PC-3 (cell line): Measurements from ENCODE around the gene MAPKAP1. TPM values are rescaled to one million over a fixed set of nuclear protein-coding genes. Genes with fewer than 3 reads are reported as not detected.
"Not testable (repeated sequence)": the region's sequence is repeated elsewhere in the genome, so short reads cannot be mapped to it uniquely, and the experiment has no call there.

Source experiments
- ATAC-seq: fragments of 200-7000 bp; cut with Tn5 transposase; 2 replicates; pipeline ENCODE4 v1.9.1; 2020; ENCODE audit warnings: mild to moderate bottlenecking, moderate library complexity
- BruUV-seq: library from RNA; stranded (reverse); fragments of 400-500 nt; replicated peaks from 2 replicates; lab custom pipeline; 2021; lab: Mats Ljungman, UMichigan
- CTCF ChIA-PET: fragments of 300-600 bp; sonication (Branson Sonifier 250); formaldehyde crosslinking; loops from one replicate; lab custom pipeline; 2022; ENCODE audit warnings: antibody characterized with exemption; lab: Charles Lee
- POLR2A ChIA-PET: fragments of 300-600 bp; sonication (Branson Sonifier 250); formaldehyde crosslinking; loops from one replicate; lab custom pipeline; 2022; ENCODE audit warnings: antibody characterized with exemption; ENCODE audit not compliant: unreplicated experiment; lab: Charles Lee
- DNase-seq: peaks from one replicate; pipeline ENCODE4 v3.0.0-alpha.2; 2015
- H2AFZ ChIP-seq: fragments of 300-600 bp; sonication (generic); 2 replicates; pipeline ENCODE4 v1.6.0; 2016; ENCODE audit warnings: antibody characterized with exemption, low read length
- H3F3A ChIP-seq: fragments of 300-600 bp; sonication (generic); one replicate; pipeline ENCODE4 v1.6.0; 2017; ENCODE audit warnings: antibody characterized with exemption, low read length, control low read depth, mild to moderate bottlenecking; ENCODE audit not compliant: unreplicated experiment
- H3K27ac ChIP-seq: fragments of 300-600 bp; sonication (generic); 2 replicates; pipeline ENCODE4 v1.5.1; 2016; ENCODE audit warnings: mild to moderate bottlenecking, low read length
- H3K27me3 ChIP-seq: fragments of 300-600 bp; sonication (generic); 2 replicates; pipeline ENCODE4 v1.6.1; 2016; ENCODE audit warnings: low read length, mixed read lengths
- H3K36me3 ChIP-seq: fragments of 300-600 bp; sonication (generic); 2 replicates; pipeline ENCODE4 v1.6.1; 2016; ENCODE audit warnings: low read depth, mixed run types, low read length, mixed read lengths
- H3K4me1 ChIP-seq: fragments of 300-600 bp; sonication (generic); 2 replicates; pipeline ENCODE4 v1.5.1; 2016; ENCODE audit warnings: low read length; ENCODE audit not compliant: insufficient read depth
- H3K4me2 ChIP-seq: fragments of 300-600 bp; sonication (generic); 2 replicates; pipeline ENCODE4 v1.6.0; 2016; ENCODE audit warnings: low read length
- H3K4me3 ChIP-seq: fragments of 300-600 bp; sonication (generic); 2 replicates; pipeline ENCODE4 v1.5.1; 2016; ENCODE audit warnings: mild to moderate bottlenecking, low read length, mixed read lengths
- H3K79me2 ChIP-seq: fragments of 300-600 bp; sonication (generic); 2 replicates; pipeline ENCODE4 v1.6.1; 2017; ENCODE audit warnings: low read length, mixed read lengths
- H3K9ac ChIP-seq: fragments of 300-600 bp; sonication (generic); 2 replicates; pipeline ENCODE4 v1.6.0; 2016; ENCODE audit warnings: mild to moderate bottlenecking, low read length
- H3K9me2 ChIP-seq: fragments of 300-600 bp; sonication (generic); replicated peaks from 2 replicates; pipeline ENCODE4 v1.6.1; 2016; ENCODE audit warnings: mixed run types, low read length, mixed read lengths
- H3K9me3 ChIP-seq: fragments of 300-600 bp; sonication (generic); 2 replicates; pipeline ENCODE4 v1.6.1; 2016; ENCODE audit warnings: low read length, mixed read lengths
- H4K20me1 ChIP-seq: fragments of 300-600 bp; sonication (generic); 2 replicates; pipeline ENCODE4 v1.6.1; 2016; ENCODE audit warnings: low read length, mixed read lengths
- EZH2 ChIP-seq: fragments of 300-600 bp; sonication (generic); IDR thresholded peaks from one replicate; pipeline ENCODE4 v1.6.1; 2017; ENCODE audit warnings: antibody characterized with exemption, mild to moderate bottlenecking, low read length; ENCODE audit not compliant: unreplicated experiment
- EZH2phosphoT487 ChIP-seq: fragments of 300-600 bp; sonication (generic); IDR thresholded peaks from 2 replicates; pipeline ENCODE4 v1.6.1; 2018; ENCODE audit warnings: mild to moderate bottlenecking, antibody characterized with exemption, low read length, borderline replicate concordance
- intact Hi-C: fragments of 100-400 bp; cut with micrococcal nuclease; formaldehyde crosslinking; loops from 2 replicates; pipeline ENCODE4 v1.9.0; 2023
- total RNA-seq: library from RNA; depleted of rRNA; stranded (reverse); fragments of >200 nt; gene quantifications from 2 replicates; pipeline ENCODE4 v1.2.3, GENCODE V29; 2014
- TF ChIP-seq, protein P1 (sequence below): fragments of 300-600 bp; sonication (generic); conservative IDR thresholded peaks from 2 replicates; pipeline ENCODE4 v1.5.1; 2017; ENCODE audit warnings: antibody characterized with exemption, low read depth, mild to moderate bottlenecking, low read length

The MAPKAP1 gene
- total RNA-seq, 1 experiment from 2014 or later, result 128 TPM

DNA sequence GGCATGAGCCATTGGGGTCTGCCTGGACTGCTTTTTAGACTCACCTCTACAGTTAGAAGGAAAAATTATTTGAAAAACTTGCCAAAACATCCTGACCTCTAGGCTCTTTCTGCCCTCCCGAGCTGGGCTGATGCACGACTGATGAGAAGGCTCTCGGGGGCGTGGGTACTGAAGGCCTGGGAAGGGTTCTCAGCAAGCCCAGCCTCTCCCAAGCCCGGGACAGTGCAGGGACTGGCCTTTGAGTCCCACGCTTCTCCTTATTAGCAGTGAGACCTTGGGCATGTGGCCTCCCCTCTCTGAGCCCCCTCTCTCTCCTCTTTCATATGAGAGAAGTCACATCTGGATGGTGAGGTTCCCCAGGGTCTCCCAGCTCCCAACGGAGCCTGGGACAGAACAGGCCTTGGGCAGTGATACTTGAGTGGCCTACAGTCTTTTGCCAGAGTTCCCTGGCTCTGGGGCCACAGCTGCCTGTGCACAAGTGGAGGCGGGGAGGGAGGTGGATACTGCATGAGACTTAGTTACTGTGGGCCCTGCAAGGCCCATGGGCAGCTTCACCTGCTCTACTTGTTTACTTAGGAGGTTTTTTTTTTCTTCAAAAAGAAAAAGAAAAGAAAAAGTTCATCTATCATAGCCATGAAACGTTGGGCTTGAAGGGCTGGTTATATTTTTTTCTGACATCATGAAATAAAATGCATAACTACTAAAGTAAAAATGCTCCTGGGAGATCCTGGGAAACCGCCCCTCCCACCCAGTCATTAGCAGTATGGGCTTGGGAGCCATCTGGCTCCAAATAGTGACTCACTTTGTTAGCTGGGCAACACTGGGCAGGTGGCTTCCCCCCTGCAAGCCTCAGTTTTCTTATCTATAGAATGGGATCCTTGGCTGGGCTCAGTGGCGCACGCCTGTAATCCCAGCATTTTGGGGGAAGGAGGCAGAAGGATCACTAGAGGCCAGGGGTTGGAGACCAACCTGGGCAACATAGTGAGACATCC lies 306.0 kb downstream of the MAPKAP1 start:
- H3K9me2 ChIP-seq, result no peaks in the 10 kb centered on the region
- ChIA-PET POLR2A (no interaction called here), CTCF (no interaction called here)
- no peak for DNase-seq
- ATAC-seq, result no peak
- no peak overlapping the region for H3K4me2 ChIP-seq
- TF ChIP-seq EZH2phosphoT487, result no peak
- TF ChIP-seq, protein P1, sequence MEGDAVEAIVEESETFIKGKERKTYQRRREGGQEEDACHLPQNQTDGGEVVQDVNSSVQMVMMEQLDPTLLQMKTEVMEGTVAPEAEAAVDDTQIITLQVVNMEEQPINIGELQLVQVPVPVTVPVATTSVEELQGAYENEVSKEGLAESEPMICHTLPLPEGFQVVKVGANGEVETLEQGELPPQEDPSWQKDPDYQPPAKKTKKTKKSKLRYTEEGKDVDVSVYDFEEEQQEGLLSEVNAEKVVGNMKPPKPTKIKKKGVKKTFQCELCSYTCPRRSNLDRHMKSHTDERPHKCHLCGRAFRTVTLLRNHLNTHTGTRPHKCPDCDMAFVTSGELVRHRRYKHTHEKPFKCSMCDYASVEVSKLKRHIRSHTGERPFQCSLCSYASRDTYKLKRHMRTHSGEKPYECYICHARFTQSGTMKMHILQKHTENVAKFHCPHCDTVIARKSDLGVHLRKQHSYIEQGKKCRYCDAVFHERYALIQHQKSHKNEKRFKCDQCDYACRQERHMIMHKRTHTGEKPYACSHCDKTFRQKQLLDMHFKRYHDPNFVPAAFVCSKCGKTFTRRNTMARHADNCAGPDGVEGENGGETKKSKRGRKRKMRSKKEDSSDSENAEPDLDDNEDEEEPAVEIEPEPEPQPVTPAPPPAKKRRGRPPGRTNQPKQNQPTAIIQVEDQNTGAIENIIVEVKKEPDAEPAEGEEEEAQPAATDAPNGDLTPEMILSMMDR, result no peak
- no peak for TF ChIP-seq EZH2
- intact Hi-C loops, result loop anchor here (10.0 kb wide), 1 partner anchor 824 kb away; no protein-coding TSS in a partner anchor
- no TSS peak for BruUV-seq
- no peak overlapping the region for H3K27ac ChIP-seq
- H3F3A ChIP-seq, result no peaks in the 10 kb centered on the region
- H3K27me3 ChIP-seq, result no peaks in the 10 kb centered on the region
- H3K9ac ChIP-seq, result no peak overlapping the region
- H4K20me1 ChIP-seq, result no peaks in the 10 kb centered on the region
- H3K4me1 ChIP-seq, result 0 out of 2 replicates have a peak, but pooled peaks cover under 1% of the 10 kb centered on the region
- H3K36me3 ChIP-seq, result no peaks in the 10 kb centered on the region
- H3K79me2 ChIP-seq, result no peaks in the 10 kb centered on the region
- no peak overlapping the region for H3K4me3 ChIP-seq
- H2AFZ ChIP-seq, result no peak overlapping the region
- no peaks in the 10 kb centered on the region for H3K9me3 ChIP-seq

DNA sequence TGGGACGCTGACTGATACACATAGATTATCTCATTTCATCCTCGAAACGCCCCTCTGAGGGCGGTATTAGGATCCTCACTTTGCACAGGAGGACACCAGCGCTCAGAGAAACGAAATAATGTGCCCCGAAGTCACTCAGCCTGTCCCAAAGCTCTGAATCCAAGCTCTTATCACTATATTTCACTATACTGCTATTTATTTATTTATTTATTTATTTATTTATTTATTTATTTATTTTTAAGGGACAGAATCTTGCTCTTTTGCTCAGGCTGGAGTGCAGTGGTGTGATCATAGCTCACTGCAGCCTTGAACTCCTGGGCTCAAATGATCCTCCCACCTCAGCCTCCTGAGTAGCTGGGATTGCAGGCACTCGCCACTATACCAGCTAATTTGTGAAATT lies 306.8 kb downstream of the MAPKAP1 start:
- CTCF ChIA-PET, result interaction anchor here (0.5 to 0.6 kb wide), 2 partner anchors 264 to 314 kb away, joined by 4 to 6 read pairs; no protein-coding TSS in a partner anchor
- H3K9me2 ChIP-seq, H3K27me3 ChIP-seq, H3K4me2 ChIP-seq, POLR2A ChIA-PET, ATAC-seq, H3K4me3 ChIP-seq, H3K9me3 ChIP-seq, H3K4me1 ChIP-seq, H4K20me1 ChIP-seq, H2AFZ ChIP-seq, DNase-seq, H3K27ac ChIP-seq, H3K79me2 ChIP-seq, H3K36me3 ChIP-seq, H3K9ac ChIP-seq, BruUV-seq, H3F3A ChIP-seq: not testable (repeated sequence)
- intact Hi-C loops, result loop anchor here (10.0 kb wide), 1 partner anchor 825 kb away; no protein-coding TSS in a partner anchor

GRCh38 chr9:125399666-125400065 lies 307.3 kb downstream of the MAPKAP1 start:
- intact Hi-C loops, result loop anchor here (10.0 kb wide), 1 partner anchor 825 kb away; no protein-coding TSS in a partner anchor
- TF ChIP-seq, protein P1, result no peak
- TF ChIP-seq EZH2phosphoT487 (no peak), EZH2 (no peak)

More at GRCh38 chr9:125399666-125400065, 307.3 kb downstream of the MAPKAP1 start:
- no peaks in the 10 kb centered on the region for H3K9me2 ChIP-seq
- H3K4me1 ChIP-seq, result no peaks in the 10 kb centered on the region
- H3K4me3 ChIP-seq, result no peak overlapping the region
- no peaks in the 10 kb centered on the region for H4K20me1 ChIP-seq
- no peak for DNase-seq
- no peaks in the 10 kb centered on the region for H3K79me2 ChIP-seq
- H3K4me2 ChIP-seq, result no peak overlapping the region
- no peak overlapping the region for H3K9ac ChIP-seq
- H2AFZ ChIP-seq, result no peak overlapping the region
- H3K27me3 ChIP-seq, result no peaks in the 10 kb centered on the region
- BruUV-seq, result no TSS peak
- no peaks in the 10 kb centered on the region for H3F3A ChIP-seq
- no peaks in the 10 kb centered on the region for H3K9me3 ChIP-seq
- ATAC-seq, result no peak
- H3K27ac ChIP-seq, result no peak overlapping the region
- CTCF ChIA-PET, result interaction anchor here (0.6 kb wide), 1 partner anchor 263 kb away, joined by 4 read pairs; no protein-coding TSS in a partner anchor
- no peaks in the 10 kb centered on the region for H3K36me3 ChIP-seq
- POLR2A ChIA-PET, result no interaction called here
